Endodermal cell (in vitro differentiated cells): ENCODE results near the gene CD19. TPM values are rescaled to one million over a fixed set of nuclear protein-coding genes. Genes with fewer than 3 reads are reported as not detected.
"Not testable (repeated sequence)": the region's sequence is repeated elsewhere in the genome, so short reads cannot be mapped to it uniquely, and the experiment has no call there.

Experiments used
- DNase-seq: peaks from one replicate; pipeline ENCODE4 v3.0.0-alpha.2; 2017
- H3K27ac ChIP-seq: 2 replicates; pipeline ENCODE4 v1.5.1; 2013; ENCODE audit warnings: mild to moderate bottlenecking, low read depth, low read length, moderate library complexity
- H3K27me3 ChIP-seq: 2 replicates; pipeline ENCODE4 v1.6.1; 2013; ENCODE audit warnings: mild to moderate bottlenecking, low read length, moderate library complexity; ENCODE audit not compliant: insufficient read depth, control insufficient read depth, poor library complexity, severe bottlenecking
- H3K36me3 ChIP-seq: 2 replicates; pipeline ENCODE4 v1.7.0; 2013; ENCODE audit warnings: mild to moderate bottlenecking, low read length, moderate library complexity; ENCODE audit not compliant: control insufficient read depth, insufficient read depth
- H3K4me1 ChIP-seq: one replicate; pipeline ENCODE4 v1.7.0; 2013; ENCODE audit warnings: low read length; ENCODE audit not compliant: control insufficient read depth, insufficient read depth
- H3K4me3 ChIP-seq: 2 replicates; pipeline ENCODE4 v1.5.1; 2013; ENCODE audit warnings: mild to moderate bottlenecking, low read length, moderate library complexity
- H3K9ac ChIP-seq: 2 replicates; pipeline ENCODE4 v1.6.1; 2013; ENCODE audit warnings: mild to moderate bottlenecking, low read length, moderate library complexity; ENCODE audit not compliant: poor library complexity, severe bottlenecking; ENCODE audit errors: extremely low read depth
- H3K9me3 ChIP-seq: 2 replicates; pipeline ENCODE4 v1.6.1; 2013; ENCODE audit warnings: mild to moderate bottlenecking, low read length, moderate library complexity; ENCODE audit not compliant: control insufficient read depth
- H3K27ac Mint-ChIP-seq: 2 replicates; pipeline ENCODE4 v1.8.0; 2020; ENCODE audit warnings: mixed read lengths
- H3K27me3 Mint-ChIP-seq: 2 replicates; pipeline ENCODE4 v1.8.0; 2021; ENCODE audit warnings: mild to moderate bottlenecking, mixed read lengths; ENCODE audit not compliant: insufficient read depth
- H3K36me3 Mint-ChIP-seq: 2 replicates; pipeline ENCODE4 v1.8.0; 2020; ENCODE audit warnings: low read depth, mixed read lengths
- H3K4me1 Mint-ChIP-seq: 2 replicates; pipeline ENCODE4 v1.8.0; 2020; ENCODE audit warnings: mixed read lengths
- H3K4me3 Mint-ChIP-seq: 2 replicates; pipeline ENCODE4 v1.8.0; 2020; ENCODE audit warnings: mild to moderate bottlenecking, moderate library complexity, mixed read lengths
- H3K9me3 Mint-ChIP-seq: 2 replicates; pipeline ENCODE4 v1.8.0; 2020; ENCODE audit warnings: mild to moderate bottlenecking, mixed read lengths
- CTCF ChIP-seq: fragments of 200-600 bp; sonication (generic); conservative IDR thresholded peaks from 2 replicates; pipeline ENCODE4 v1.5.0; 2021; ENCODE audit warnings: antibody characterized with exemption, mild to moderate bottlenecking
- WGBS, 2 experiments: methylation state at CpG; one replicate each; pipeline versions ENCODE4 v1.1.5 to v1.1.7; 2013; ENCODE audit warnings: missing lambda C conversion rate in 2 of 2, mixed read lengths in 1 of 2; ENCODE audit not compliant: insufficient coverage in 1 of 2, insufficient read length in 1 of 2; 5-methylcytosine and 5-hydroxymethylcytosine counted together
- total RNA-seq, 2 donors: library from RNA; stranded (reverse); fragmentation: NEBNext Ultra II Directional in 1 of 2; extraction: Animal tissue kit (Norgen Biotek cat#: 25700) in 1 of 2; gene quantifications; 2 replicates in 1 of 2; 3 replicates in 1 of 2; pipeline ENCODE4 v1.2.1, GENCODE V29; 2021

The CD19 gene
- total RNA-seq, 2 donors from 2014 or later: not detected

- Mint-ChIP-seq H3K27me3 (no peaks in the 10 kb centered on the region), H3K4me3 (no peak overlapping the region), H3K9me3 (no peaks in the 10 kb centered on the region), H3K36me3 (peaks cover 33% of the 10 kb centered on the region), H3K27ac (no peak overlapping the region), H3K4me1 (no peaks in the 10 kb centered on the region)
- DNase-seq: no peak
- H3K9me3 ChIP-seq: no peaks in the 10 kb centered on the region
- no peak overlapping the region for H3K27ac ChIP-seq
- H3K36me3 ChIP-seq: peaks cover 38% of the 10 kb centered on the region
- H3K9ac ChIP-seq: no peak overlapping the region
- H3K4me1 ChIP-seq: no peaks in the 10 kb centered on the region
- H3K4me3 ChIP-seq: no peak overlapping the region
- no peak for TF ChIP-seq CTCF
- 88 to 95% methylated on average over 2 to 4 of the region's 4 CpGs for WGBS, 2 experiments
- H3K27me3 ChIP-seq: no peaks in the 10 kb centered on the region
These were observed 35.4 kb downstream of the CD19 start for GRCh38 chr16:28967156-28967555.

- not testable (repeated sequence) for H3K4me3 Mint-ChIP-seq, H3K9ac ChIP-seq, H3K4me3 ChIP-seq, H3K27ac ChIP-seq, H3K9me3 ChIP-seq, H3K9me3 Mint-ChIP-seq, DNase-seq, H3K4me1 Mint-ChIP-seq, H3K27ac Mint-ChIP-seq, H3K27me3 ChIP-seq, H3K4me1 ChIP-seq, H3K27me3 Mint-ChIP-seq
- peaks cover 13% of the 10 kb centered on the region for H3K36me3 ChIP-seq
- 90% methylated on average over 1 to 2 of the region's 2 CpGs for WGBS, 2 experiments
- peaks cover 11% of the 10 kb centered on the region for H3K36me3 Mint-ChIP-seq
These were observed 37.9 kb downstream of the CD19 start for GRCh38 chr16:28969696-28970095.

GRCh38 chr16:28974007-28974436, 42.3 kb downstream of the CD19 start:
- Histone ChIP-seq H3K4me1 (no peaks in the 10 kb centered on the region), H3K9ac (peak overlapping the region; percentile 82), H3K9me3 (no peaks in the 10 kb centered on the region), H3K27me3 (no peaks in the 10 kb centered on the region), H3K36me3 (peaks cover 11% of the 10 kb centered on the region), H3K4me3 (peak overlapping the region; percentile 94), H3K27ac (peak overlapping the region; percentile 94)
- Mint-ChIP-seq H3K27ac (peak overlapping the region; percentile 96), H3K4me3 (peak overlapping the region; percentile 86), H3K4me1 (peaks cover 7% of the 10 kb centered on the region), H3K9me3 (no peaks in the 10 kb centered on the region), H3K36me3 (peaks cover 7% of the 10 kb centered on the region), H3K27me3 (no peaks in the 10 kb centered on the region)
- peak; percentile 84 for TF ChIP-seq CTCF
- DNase-seq: peak; percentile 90
- 1 to 2% methylated on average over 10 to 17 of the region's 17 CpGs for WGBS, 2 experiments
